ENCODE data around the gene CDH23.

The CDH23 gene

DNA sequence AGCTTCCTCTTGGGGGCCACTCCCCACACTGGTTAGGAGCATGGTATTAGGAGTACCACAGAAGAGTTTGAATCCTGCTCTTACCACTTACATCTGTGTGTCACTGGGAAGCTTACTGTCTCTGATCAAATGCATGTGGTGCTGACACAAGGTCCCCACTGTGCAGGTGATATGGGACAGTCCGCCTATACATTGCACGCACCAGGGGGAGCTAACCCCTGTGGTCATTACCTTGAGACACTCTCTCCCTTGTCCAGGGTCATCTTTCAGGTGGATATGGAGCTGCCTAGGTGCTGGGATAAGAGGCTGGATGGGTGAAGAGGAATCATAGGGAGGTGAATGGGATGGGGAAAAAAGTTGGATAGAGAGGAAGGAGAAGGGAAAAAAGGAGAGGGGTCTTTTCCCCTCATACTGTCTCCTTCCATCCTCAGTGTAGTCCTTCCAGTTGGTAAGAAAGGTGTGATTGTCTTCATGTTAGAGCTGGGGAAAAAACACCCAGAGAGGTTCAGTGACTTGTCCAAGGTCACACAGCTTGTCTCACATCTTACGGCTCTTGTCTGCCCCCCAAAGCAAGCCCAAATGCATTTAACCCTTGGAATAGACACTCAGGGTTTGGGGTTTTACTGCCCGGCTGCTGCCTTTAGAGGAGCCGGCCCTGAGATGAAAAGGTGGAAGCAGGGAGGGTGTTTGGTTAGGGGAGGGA is 125.9 kb downstream of the CDH23 start:
- 82 to 88% methylated on average over 5 of the region's 5 CpGs for WGBS, 2 experiments
- H3K4me1 ChIP-seq (ENCODE audit: control insufficient read depth, insufficient read depth, low read length) = peaks cover under 1% of the 10 kb centered on the region

DNA sequence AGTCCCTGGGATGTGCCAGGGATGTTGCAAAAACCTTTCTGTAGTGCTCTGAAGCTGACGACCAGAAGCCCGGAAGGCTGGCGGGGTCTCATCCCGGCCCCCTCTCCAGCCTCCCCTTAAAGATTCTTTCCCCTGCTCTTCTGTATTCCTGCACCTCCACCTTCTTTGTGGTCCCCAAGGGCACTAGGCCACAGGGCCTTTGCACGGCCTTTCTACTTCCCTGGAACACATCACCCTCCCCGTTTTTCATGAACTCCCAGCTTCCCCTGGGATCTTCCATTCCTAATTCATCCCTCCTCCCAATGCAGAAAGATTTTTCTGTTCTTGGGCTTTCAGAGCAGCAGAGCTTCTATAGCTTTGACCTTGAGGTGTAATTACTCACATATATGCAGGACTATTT is 127.0 kb downstream of the CDH23 start:
- H3K4me1 ChIP-seq (ENCODE audit: control insufficient read depth, insufficient read depth, low read length) = peaks cover 12% of the 10 kb centered on the region
- H3K27me3 ChIP-seq (ENCODE audit: control insufficient read depth, insufficient read depth, low read length, poor library complexity, severe bottlenecking) = no peaks in the 10 kb centered on the region
- WGBS, 2 experiments = 91 to 95% methylated on average over 6 of the region's 6 CpGs
- H3K36me3 ChIP-seq (ENCODE audit: control insufficient read depth, insufficient read depth, low read length) = no peaks in the 10 kb centered on the region
- no peak overlapping the region for H3K27ac ChIP-seq (ENCODE audit: insufficient read depth, low read depth, low read length, poor library complexity, severe bottlenecking)
- H3K9me3 ChIP-seq (ENCODE audit: control insufficient read depth, low read length) = no peaks in the 10 kb centered on the region
- H3K4me3 ChIP-seq (ENCODE audit: insufficient read depth, low read depth, low read length) = no peak overlapping the region

More for the DNA sequence above, 125.9 kb downstream of the CDH23 start:
- Histone ChIP-seq H3K36me3 (ENCODE audit: control insufficient read depth, insufficient read depth, low read length) (no peaks in the 10 kb centered on the region), H3K27me3 (ENCODE audit: control insufficient read depth, insufficient read depth, low read length, poor library complexity, severe bottlenecking) (no peaks in the 10 kb centered on the region), H3K4me3 (ENCODE audit: insufficient read depth, low read depth, low read length) (no peak overlapping the region), H3K9me3 (ENCODE audit: control insufficient read depth, low read length) (no peaks in the 10 kb centered on the region), H3K27ac (ENCODE audit: insufficient read depth, low read depth, low read length, poor library complexity, severe bottlenecking) (no peak overlapping the region)

DNA sequence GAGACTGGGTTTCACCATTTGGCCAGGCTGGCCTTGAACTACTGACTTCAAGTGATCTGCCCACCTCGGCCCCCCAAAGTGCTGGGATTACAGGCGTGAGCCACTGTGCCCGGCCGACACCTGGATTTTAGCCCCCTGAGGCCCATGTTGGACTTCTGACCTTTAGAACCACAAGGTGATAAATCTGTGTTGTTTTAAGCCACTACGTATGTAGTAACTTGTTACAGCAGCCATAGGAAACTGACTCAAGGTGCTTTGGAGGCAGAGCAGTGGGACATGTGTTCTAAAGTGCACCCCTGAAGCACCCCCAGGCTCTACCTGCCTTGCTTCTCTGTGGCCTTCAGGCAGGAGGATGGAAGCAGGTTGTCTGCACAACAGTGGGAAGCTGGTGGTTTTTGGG is 128.4 kb downstream of the CDH23 start:
- no peaks in the 10 kb centered on the region for H3K27me3 ChIP-seq (ENCODE audit: control insufficient read depth, insufficient read depth, low read length, poor library complexity, severe bottlenecking)
- no peak overlapping the region for H3K4me3 ChIP-seq (ENCODE audit: insufficient read depth, low read depth, low read length)
- WGBS, 2 experiments = 88 to 95% methylated on average over 5 of the region's 5 CpGs
- no peak overlapping the region for H3K27ac ChIP-seq (ENCODE audit: insufficient read depth, low read depth, low read length, poor library complexity, severe bottlenecking)
- no peaks in the 10 kb centered on the region for H3K9me3 ChIP-seq (ENCODE audit: control insufficient read depth, low read length)
- H3K4me1 ChIP-seq (ENCODE audit: control insufficient read depth, insufficient read depth, low read length) = peaks cover 25% of the 10 kb centered on the region
- H3K36me3 ChIP-seq (ENCODE audit: control insufficient read depth, insufficient read depth, low read length) = no peaks in the 10 kb centered on the region

DNA sequence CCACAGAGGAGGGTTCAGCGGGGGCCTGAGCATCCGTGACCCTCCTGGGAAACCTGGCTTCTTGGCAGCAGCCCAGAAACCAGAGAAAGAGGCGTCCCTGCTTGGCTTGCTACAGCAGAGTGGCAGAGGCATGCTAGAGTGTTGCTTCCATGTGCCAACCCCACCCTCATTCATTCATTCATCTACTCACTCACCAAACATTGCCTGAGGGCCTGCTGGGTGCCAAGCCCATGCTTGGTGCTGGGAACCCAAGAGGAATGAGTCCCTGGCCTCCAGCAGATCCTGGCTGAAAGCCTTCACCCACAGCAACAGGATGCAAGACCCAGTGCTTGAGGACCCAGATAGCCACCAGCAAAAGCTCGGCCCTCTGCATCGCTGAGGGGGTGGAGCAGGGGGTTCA is 129.0 kb downstream of the CDH23 start:
- Histone ChIP-seq H3K4me3 (ENCODE audit: insufficient read depth, low read depth, low read length) (no peak overlapping the region), H3K27me3 (ENCODE audit: control insufficient read depth, insufficient read depth, low read length, poor library complexity, severe bottlenecking) (no peaks in the 10 kb centered on the region), H3K9me3 (ENCODE audit: control insufficient read depth, low read length) (no peaks in the 10 kb centered on the region), H3K36me3 (ENCODE audit: control insufficient read depth, insufficient read depth, low read length) (no peaks in the 10 kb centered on the region), H3K27ac (ENCODE audit: insufficient read depth, low read depth, low read length, poor library complexity, severe bottlenecking) (no peak overlapping the region), H3K4me1 (ENCODE audit: control insufficient read depth, insufficient read depth, low read length) (peaks cover 28% of the 10 kb centered on the region)
- WGBS, 2 experiments = 94 to 95% methylated on average over 5 of the region's 5 CpGs

DNA sequence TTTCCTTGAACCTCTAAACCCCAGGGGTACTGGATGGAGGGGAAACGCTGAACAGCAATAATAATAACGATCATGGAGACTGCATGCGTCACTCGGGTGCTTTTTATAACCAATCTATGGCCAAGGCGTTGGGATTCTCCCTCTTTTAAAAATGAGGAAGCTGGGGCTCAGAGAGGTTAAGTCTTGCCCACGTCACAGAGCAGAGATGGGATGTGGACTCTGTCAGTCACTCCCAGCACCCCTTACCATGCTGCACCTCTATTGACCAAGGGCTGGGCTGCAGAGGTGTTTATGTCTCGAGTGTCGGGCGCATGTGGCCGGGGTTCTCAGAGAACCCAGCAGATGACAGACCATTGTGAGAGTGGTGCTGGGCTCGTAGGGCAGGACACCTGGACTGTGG is 129.9 kb downstream of the CDH23 start:
- Histone ChIP-seq H3K27me3 (ENCODE audit: control insufficient read depth, insufficient read depth, low read length, poor library complexity, severe bottlenecking) (no peaks in the 10 kb centered on the region), H3K4me3 (ENCODE audit: insufficient read depth, low read depth, low read length) (no peak overlapping the region), H3K9me3 (ENCODE audit: control insufficient read depth, low read length) (no peaks in the 10 kb centered on the region), H3K4me1 (ENCODE audit: control insufficient read depth, insufficient read depth, low read length) (peaks cover 28% of the 10 kb centered on the region), H3K27ac (ENCODE audit: insufficient read depth, low read depth, low read length, poor library complexity, severe bottlenecking) (no peak overlapping the region), H3K36me3 (ENCODE audit: control insufficient read depth, insufficient read depth, low read length) (no peaks in the 10 kb centered on the region)
- 95% methylated on average over 11 of the region's 11 CpGs for WGBS, 2 experiments

DNA sequence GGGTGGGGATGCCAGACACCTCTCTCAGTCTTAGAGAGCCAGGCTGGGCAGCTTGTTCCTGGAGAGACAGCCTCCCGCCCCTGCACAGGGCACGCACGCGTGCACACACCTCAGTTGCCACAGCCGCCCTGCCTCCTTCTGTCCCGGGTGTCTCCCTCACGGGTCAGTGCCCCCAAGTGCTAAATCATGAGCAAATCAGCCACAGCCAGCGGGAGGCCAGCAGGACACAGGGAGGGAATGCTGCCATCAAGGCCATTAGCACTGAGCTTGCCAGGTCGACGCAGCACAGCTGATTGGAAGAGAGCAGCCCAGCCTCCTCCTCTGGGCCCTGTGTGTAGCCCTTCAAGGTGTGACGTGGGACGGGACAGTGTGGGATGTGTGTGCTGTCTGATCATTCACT is 130.4 kb downstream of the CDH23 start:
- Histone ChIP-seq H3K9me3 (ENCODE audit: control insufficient read depth, low read length) (no peaks in the 10 kb centered on the region), H3K36me3 (ENCODE audit: control insufficient read depth, insufficient read depth, low read length) (no peaks in the 10 kb centered on the region), H3K27ac (ENCODE audit: insufficient read depth, low read depth, low read length, poor library complexity, severe bottlenecking) (no peak overlapping the region), H3K27me3 (ENCODE audit: control insufficient read depth, insufficient read depth, low read length, poor library complexity, severe bottlenecking) (no peaks in the 10 kb centered on the region), H3K4me1 (ENCODE audit: control insufficient read depth, insufficient read depth, low read length) (peaks cover 28% of the 10 kb centered on the region), H3K4me3 (ENCODE audit: insufficient read depth, low read depth, low read length) (no peak overlapping the region)
- WGBS, 2 experiments = 86% methylated on average over 12 of the region's 12 CpGs

DNA sequence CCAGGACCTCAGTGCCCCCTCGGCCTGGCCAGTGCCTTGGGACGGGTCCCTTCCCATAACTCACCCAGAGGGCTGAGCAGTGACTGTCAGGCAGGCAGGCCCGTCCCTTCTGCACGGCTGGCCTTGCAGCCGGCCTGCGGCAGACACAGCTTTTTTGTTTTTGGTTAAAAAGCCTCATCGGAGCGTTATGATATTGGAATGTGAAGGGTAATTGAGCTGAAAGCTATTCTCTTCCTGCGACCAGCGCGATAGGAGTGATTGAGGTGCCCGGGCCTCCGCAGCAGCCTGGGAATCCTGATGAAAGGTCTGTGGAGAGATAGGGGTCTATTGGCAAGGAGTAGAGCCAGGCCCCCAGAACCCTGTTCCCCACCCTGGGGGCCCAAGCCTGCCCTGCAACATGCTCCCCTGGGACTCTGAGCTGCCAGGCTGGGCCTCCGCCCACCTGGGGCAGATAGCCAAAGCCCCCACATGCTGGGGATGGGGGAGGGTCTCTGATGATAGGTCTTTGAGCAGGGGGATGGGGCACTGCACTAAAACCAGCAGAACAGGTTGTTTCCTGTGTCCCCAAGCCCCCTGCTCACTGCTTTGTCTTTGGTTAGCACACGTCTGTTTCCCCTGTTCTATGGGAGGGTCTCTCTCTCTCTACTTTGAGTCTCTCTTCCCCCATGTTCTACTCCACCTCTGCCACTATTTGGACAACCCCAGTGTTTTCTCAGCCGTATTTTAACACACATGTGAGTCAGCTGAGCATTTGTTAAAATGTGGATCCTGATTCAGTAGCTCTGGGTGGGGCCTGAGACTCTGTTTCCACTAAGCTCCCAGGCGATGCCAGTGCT is 131.9 kb downstream of the CDH23 start:
- Histone ChIP-seq H3K9me3 (ENCODE audit: control insufficient read depth, low read length) (no peaks in the 10 kb centered on the region), H3K4me1 (ENCODE audit: control insufficient read depth, insufficient read depth, low read length) (peaks cover 28% of the 10 kb centered on the region), H3K4me3 (ENCODE audit: insufficient read depth, low read depth, low read length) (no peak overlapping the region), H3K27ac (ENCODE audit: insufficient read depth, low read depth, low read length, poor library complexity, severe bottlenecking) (peak overlapping the region; percentile 70), H3K27me3 (ENCODE audit: control insufficient read depth, insufficient read depth, low read length, poor library complexity, severe bottlenecking) (no peaks in the 10 kb centered on the region), H3K36me3 (ENCODE audit: control insufficient read depth, insufficient read depth, low read length) (no peaks in the 10 kb centered on the region)
- 67 to 73% methylated on average over 17 of the region's 17 CpGs for WGBS, 2 experiments

DNA sequence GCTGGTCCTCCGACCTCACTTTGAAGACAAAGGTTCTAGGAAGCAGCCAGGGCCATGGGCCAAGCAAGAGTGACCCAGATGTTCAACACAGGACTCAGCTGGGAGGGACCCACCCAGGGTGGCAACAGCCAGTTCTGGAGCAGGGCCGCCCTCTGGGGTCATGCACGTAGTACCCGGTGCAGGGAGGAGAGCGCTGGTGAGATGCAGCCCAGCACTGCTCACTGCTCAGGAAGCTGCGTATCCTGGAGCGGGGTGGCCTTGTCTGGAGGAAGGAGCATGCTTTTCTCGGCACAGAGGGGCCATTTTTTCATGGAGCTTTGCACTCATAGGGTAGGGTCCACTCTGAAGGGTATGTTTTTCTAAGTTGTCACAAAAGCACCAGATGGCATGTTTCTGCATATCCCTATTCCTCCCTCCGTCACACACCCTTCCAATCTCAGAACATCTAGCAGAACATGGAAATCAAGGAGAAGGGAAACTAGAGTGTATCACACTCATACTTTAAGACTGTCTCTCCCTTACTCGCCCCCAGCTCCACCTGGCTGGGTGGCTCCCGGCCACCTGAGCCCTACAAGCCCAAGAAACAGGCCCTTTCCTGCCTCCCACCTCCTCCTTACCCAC is 132.6 kb downstream of the CDH23 start:
- WGBS, 2 experiments = 88% methylated on average over 11 of the region's 11 CpGs
- no peaks in the 10 kb centered on the region for H3K9me3 ChIP-seq (ENCODE audit: control insufficient read depth, low read length)
- H3K27ac ChIP-seq (ENCODE audit: insufficient read depth, low read depth, low read length, poor library complexity, severe bottlenecking) = peak overlapping the region; percentile 70
- peaks cover 28% of the 10 kb centered on the region for H3K4me1 ChIP-seq (ENCODE audit: control insufficient read depth, insufficient read depth, low read length)
- H3K27me3 ChIP-seq (ENCODE audit: control insufficient read depth, insufficient read depth, low read length, poor library complexity, severe bottlenecking) = no peaks in the 10 kb centered on the region
- no peak overlapping the region for H3K4me3 ChIP-seq (ENCODE audit: insufficient read depth, low read depth, low read length)
- H3K36me3 ChIP-seq (ENCODE audit: control insufficient read depth, insufficient read depth, low read length) = no peaks in the 10 kb centered on the region

DNA sequence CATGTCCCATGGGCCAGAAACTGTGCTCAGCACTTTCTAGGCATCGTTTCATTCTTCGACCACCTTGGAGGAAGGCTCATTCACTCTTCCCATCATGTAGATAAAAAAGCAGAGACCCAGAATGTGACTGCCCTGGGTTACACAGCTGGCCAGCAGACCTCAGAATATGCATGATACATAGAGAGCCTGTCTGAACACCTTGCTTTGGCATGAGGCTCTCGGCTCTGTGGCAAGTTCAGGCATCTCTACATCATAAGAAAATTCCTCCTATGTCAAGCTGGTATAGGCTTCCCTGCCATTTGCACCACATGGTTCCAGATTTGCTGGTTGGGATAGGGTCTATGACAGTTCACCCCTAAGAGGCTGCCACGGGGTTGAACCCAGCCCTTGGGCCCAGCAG is 134.1 kb downstream of the CDH23 start:
- Histone ChIP-seq H3K36me3 (ENCODE audit: control insufficient read depth, insufficient read depth, low read length) (no peaks in the 10 kb centered on the region), H3K9me3 (ENCODE audit: control insufficient read depth, low read length) (no peaks in the 10 kb centered on the region), H3K27me3 (ENCODE audit: control insufficient read depth, insufficient read depth, low read length, poor library complexity, severe bottlenecking) (no peaks in the 10 kb centered on the region), H3K27ac (ENCODE audit: insufficient read depth, low read depth, low read length, poor library complexity, severe bottlenecking) (no peak overlapping the region), H3K4me3 (ENCODE audit: insufficient read depth, low read depth, low read length) (no peak overlapping the region), H3K4me1 (ENCODE audit: control insufficient read depth, insufficient read depth, low read length) (peaks cover 28% of the 10 kb centered on the region)
- 90 to 95% methylated on average over 4 of the region's 4 CpGs for WGBS, 2 experiments

Data from ectodermal cell (in vitro differentiated cells).